SK-N-MC (cell line): Measurements from ENCODE around the gene TEAD2.

Source experiments
- EZH2 ChIP-seq: fragments of 200-600 bp; sonication (generic); IDR thresholded peaks from one replicate; pipeline ENCODE4 v1.6.1; 2017; ENCODE audit warnings: antibody characterized with exemption
- FOXP2 ChIP-seq: optimal IDR thresholded peaks from 2 replicates; pipeline ENCODE3; 2011; ENCODE audit warnings: mild to moderate bottlenecking, moderate library complexity; ENCODE audit not compliant: insufficient read depth; ENCODE audit errors: extremely low read length, control extremely low read depth
- POLR2AphosphoS5 ChIP-seq: IDR thresholded peaks from 2 replicates; pipeline ENCODE4 v1.6.1; 2012; ENCODE audit warnings: mild to moderate bottlenecking, low read depth, low read length, borderline replicate concordance

- TF ChIP-seq POLR2AphosphoS5 (no peak), EZH2 (no peak), FOXP2 (no peak)
Measured at GRCh38 chr19:49324801-49325576, 37.2 kb downstream of the TEAD2 start, which contains the start of gene SLC6A16.
